Measurements from ENCODE around the gene HVCN1.
"Not testable (repeated sequence)": the region's sequence is repeated elsewhere in the genome, so short reads cannot be mapped to it uniquely, and the experiment has no call there.

HVCN1 gene, protein sequence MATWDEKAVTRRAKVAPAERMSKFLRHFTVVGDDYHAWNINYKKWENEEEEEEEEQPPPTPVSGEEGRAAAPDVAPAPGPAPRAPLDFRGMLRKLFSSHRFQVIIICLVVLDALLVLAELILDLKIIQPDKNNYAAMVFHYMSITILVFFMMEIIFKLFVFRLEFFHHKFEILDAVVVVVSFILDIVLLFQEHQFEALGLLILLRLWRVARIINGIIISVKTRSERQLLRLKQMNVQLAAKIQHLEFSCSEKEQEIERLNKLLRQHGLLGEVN

DNA sequence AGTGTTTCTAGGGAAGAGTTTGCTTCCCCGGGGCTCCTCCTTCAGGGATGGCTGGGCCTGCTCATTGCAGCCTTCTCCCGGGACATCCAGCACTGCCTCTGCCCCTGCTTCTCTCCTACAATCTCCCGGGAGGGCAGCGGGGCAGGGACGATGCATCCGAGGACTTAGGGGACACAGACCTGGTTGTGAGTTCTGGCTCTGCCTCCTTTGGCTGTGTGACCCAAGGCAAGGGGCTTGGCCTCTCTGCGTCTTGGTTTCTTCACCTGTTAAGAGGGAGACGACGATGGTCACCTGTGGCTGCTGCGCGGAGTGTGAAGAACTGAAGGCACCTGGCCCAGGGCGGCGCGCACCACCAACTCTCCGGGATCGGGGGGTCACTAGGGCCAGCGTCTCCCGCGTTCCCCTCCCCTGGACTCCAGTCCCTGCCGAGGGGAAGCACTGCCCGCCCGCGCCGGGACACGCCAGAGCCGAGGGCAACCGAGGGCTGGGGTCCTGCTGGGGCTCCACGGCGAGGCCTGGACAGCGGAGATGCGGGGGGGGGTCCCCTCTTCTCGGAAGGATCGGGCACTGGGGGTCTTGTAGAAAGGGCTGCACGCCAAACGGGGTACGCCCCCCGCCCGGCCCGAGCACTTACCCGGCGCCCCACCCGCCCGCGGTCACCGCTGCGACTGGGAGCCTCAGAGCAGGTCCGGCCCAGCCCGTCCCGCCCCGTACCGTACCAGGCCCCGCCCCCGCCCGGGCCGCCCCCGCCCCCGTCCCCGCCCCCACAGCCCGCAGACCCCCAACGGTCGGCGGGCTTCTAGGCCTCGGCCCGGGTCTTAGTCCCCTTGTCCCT is at the start of gene HVCN1:
HVCN1 (minus strand) TSS at position 670 of the 835 bp plus-strand sequence. CDS start 5,870 bp downstream, outside the sequence.
- Mint-ChIP-seq H3K27ac (peak within 1 kb of the TSS; percentile 96), H3K4me3 (peak within 1 kb of the TSS; percentile 89), H3K9me3 (no peaks in the 10 kb centered on the region), H3K36me3 (ENCODE audit: low read depth) (peaks cover 26% of the 10 kb centered on the region), H3K4me1 (ENCODE audit: low read depth) (peaks cover 75% of the 10 kb centered on the region), H3K27me3 (no peaks in the 10 kb centered on the region)

DNA sequence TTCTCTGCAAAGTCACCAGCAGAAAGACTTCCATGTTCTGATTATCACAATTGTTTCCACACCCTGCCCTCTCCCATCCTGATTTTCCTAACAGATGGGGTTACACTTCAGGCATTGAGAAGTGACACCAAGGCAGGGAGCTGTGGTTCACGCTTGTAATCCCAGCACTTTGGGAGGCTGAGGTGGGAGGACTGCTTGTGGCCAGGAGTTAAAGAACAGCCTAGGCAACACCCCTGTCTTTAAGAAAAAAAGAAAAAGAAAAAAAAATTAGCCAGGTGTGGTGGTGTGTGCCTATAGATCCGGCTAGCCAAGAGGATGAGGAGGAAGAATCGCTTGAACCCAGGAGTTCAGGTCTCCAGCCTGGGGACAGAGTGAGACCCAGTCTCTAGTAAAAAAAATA is 48.6 kb upstream of the HVCN1 start:
- no peaks in the 10 kb centered on the region for H3K9me3 Mint-ChIP-seq
- peaks cover 76% of the 10 kb centered on the region for H3K4me1 Mint-ChIP-seq (ENCODE audit: low read depth)
- H3K27me3 Mint-ChIP-seq = no peaks in the 10 kb centered on the region
- H3K4me3 Mint-ChIP-seq = peak overlapping the region; percentile 41
- peaks cover 70% of the 10 kb centered on the region for H3K36me3 Mint-ChIP-seq (ENCODE audit: low read depth)
- H3K27ac Mint-ChIP-seq = peak overlapping the region; percentile 41

DNA sequence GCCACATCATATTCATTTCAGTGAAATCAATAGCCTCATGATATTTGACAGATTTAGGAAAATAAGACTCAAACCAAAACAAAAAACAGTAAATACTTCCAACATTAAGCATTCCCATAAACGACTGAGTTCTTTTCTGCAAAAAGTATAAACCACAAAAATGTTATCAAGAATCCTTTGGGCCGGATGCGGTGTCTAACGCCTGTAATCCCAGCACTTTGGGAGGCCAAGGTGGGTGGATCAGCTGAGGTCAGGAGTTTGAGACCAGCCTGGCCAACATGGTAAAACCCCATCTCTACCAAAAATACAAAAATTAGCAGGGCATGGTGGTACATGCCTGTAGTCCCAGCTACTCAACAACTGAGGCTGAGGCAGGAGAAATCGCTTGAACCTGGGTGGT is 48.1 kb upstream of the HVCN1 start:
- H3K9me3 Mint-ChIP-seq, H3K27me3 Mint-ChIP-seq, H3K4me3 Mint-ChIP-seq: not testable (repeated sequence)
- H3K4me1 Mint-ChIP-seq (ENCODE audit: low read depth) = peaks cover 81% of the 10 kb centered on the region
- peak overlapping the region; percentile 36 for H3K27ac Mint-ChIP-seq
- peaks cover 75% of the 10 kb centered on the region for H3K36me3 Mint-ChIP-seq (ENCODE audit: low read depth)

DNA sequence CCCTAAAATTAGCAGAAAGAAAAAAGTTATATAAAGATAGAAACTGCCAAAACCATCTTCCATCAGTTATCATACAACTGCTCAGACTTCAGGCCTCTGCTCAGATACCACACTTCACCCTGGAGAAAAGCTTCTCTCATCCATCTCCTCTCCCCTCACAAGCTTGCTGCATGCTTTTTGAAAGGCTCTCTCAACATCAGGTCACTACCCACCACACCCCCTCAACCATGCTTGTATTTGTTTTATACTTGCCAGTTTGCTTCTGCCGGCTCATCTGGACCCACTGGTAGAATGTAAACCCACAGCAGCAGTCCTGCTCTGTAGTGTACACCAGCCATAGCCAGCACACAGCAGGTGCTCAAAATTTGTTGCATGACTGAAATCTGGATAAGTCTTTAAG is 45.0 kb upstream of the HVCN1 start:
- Mint-ChIP-seq H3K4me3 (no peak overlapping the region), H3K27me3 (no peaks in the 10 kb centered on the region), H3K36me3 (ENCODE audit: low read depth) (peaks cover 78% of the 10 kb centered on the region), H3K9me3 (no peaks in the 10 kb centered on the region), H3K27ac (peak overlapping the region; percentile 39), H3K4me1 (ENCODE audit: low read depth) (peaks cover 77% of the 10 kb centered on the region)

DNA sequence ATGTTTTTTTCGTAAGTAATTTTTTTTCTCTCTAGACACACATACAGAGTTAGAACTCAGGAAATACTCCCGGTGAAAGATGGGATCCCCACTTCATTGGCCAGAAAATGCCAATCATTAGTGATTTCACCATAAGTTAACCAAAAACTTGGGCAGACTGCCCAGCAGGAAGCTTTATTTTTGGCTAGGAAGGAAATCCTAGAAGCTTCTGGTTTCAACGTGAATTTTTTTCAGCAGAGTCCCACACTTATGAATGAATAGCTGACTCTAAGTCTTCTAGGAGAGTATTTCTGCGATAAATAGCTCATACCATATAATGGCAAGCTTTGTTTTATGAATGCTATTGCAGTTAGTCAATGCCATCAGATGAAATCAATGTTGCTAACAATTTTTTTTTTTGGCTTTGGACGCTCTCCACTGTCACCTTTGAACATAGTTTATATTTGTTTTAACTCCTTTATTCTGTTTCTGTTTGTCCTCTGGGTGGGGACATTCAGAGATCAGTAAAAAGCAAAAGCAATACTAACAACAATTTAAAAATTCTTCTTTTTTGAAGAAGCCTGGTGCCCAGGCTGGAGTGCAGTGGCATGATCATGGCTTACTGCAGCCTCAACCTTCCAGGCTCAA is 44.3 kb upstream of the HVCN1 start:
- H3K4me1 Mint-ChIP-seq (ENCODE audit: low read depth) = peaks cover 76% of the 10 kb centered on the region
- H3K36me3 Mint-ChIP-seq (ENCODE audit: low read depth) = peaks cover 78% of the 10 kb centered on the region
- H3K4me3 Mint-ChIP-seq = no peak overlapping the region
- H3K9me3 Mint-ChIP-seq = no peaks in the 10 kb centered on the region
- H3K27ac Mint-ChIP-seq = no peak overlapping the region
- no peaks in the 10 kb centered on the region for H3K27me3 Mint-ChIP-seq

DNA sequence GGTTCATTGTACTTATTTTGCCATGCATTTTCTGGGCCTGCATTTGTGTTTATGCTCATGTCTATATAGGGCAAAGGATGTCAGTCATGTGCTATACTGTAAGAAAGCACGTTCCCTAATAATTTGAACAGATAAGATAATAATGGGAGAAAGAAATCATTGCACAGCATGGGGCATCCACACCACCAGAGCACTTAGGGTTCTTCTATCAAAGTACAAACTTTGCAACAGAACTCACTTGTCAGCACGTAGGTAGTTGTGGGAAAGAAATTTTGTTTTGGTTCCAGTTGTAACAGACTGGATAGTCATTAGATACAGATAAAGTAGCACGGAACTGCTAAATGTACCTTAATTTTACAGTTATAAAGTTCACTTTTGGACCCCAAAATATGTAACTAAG is 43.7 kb upstream of the HVCN1 start:
- Mint-ChIP-seq H3K36me3 (ENCODE audit: low read depth) (peaks cover 82% of the 10 kb centered on the region), H3K9me3 (no peaks in the 10 kb centered on the region), H3K4me1 (ENCODE audit: low read depth) (peaks cover 75% of the 10 kb centered on the region), H3K27me3 (no peaks in the 10 kb centered on the region), H3K27ac (peak overlapping the region; percentile 59), H3K4me3 (no peak overlapping the region)

DNA sequence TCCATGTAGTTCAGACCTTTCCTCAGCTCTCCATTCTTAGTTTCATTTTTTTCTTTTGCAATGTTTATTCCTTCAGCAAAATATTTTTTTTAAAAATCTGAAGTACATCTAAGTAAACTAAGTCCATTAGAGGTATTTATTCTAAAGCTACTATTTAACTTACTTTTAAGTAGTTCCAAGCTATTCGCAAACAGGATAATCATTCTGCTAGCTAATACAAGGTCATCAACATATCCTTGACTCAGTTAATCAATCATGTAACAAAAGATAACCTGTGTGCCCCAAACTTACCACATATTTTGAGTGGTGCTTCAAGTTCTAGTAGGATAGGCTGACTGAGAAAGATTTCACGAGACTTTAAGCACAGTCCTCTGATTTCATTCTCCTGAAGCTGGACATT is 42.6 kb upstream of the HVCN1 start:
- H3K27ac Mint-ChIP-seq = no peak overlapping the region
- no peaks in the 10 kb centered on the region for H3K27me3 Mint-ChIP-seq
- H3K36me3 Mint-ChIP-seq (ENCODE audit: low read depth) = peaks cover 88% of the 10 kb centered on the region
- no peaks in the 10 kb centered on the region for H3K9me3 Mint-ChIP-seq
- H3K4me3 Mint-ChIP-seq = no peak overlapping the region
- peaks cover 77% of the 10 kb centered on the region for H3K4me1 Mint-ChIP-seq (ENCODE audit: low read depth)

DNA sequence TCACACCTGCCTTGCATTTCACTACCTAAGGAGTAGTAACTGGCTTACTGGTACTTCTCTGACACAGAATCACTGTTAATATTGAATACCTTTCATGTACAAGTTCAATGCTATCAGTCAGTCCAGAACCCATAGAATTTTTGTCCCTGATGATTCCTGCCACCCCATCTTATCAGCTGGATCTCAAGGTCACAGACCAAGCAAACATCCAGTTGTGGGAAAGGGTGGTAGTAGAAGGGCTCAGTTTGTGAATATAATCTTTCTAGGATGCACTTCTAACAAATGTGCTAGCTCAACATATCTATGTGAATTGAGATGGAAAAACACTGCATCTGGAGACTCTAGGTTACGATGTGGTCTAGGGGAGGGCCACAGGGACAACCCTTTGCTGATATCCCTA is 39.7 kb upstream of the HVCN1 start:
- H3K9me3 Mint-ChIP-seq = no peaks in the 10 kb centered on the region
- H3K36me3 Mint-ChIP-seq (ENCODE audit: low read depth) = peaks cover 86% of the 10 kb centered on the region
- H3K4me1 Mint-ChIP-seq (ENCODE audit: low read depth) = peaks cover 59% of the 10 kb centered on the region
- H3K27me3 Mint-ChIP-seq = no peaks in the 10 kb centered on the region
- H3K4me3 Mint-ChIP-seq = no peak overlapping the region
- peak overlapping the region; percentile 32 for H3K27ac Mint-ChIP-seq

DNA sequence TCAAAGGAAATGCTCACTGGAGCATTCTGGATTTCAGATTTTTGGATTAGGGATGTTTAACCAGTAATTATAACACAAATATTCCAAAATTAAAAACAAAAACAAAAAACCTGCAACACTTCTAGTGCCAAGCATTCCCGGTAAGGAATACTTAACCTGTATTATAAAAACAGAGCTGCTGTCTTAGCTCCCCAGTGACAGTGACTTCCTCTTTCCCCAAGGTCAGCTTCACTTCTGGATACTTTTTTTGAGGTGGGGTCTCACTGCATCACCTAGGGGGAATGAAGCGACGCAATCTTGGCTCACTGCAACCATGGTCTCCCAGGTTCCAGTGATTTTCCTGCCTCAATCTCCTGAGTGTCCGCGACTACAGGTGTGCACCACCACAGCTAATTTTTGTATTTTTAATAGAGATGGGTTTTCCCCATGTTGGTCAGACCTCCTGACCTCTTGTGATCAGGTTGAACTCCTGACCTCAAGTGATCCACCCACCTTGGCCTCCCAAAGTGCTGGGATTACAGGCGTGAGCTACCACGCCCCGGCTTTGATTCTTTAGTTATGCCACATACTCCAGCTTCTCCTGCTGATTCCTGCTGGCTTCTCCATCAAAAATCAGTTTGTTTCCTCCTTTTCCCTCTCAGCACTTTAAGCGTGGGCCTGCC is 37.9 kb upstream of the HVCN1 start:
- no peaks in the 10 kb centered on the region for H3K27me3 Mint-ChIP-seq
- no peaks in the 10 kb centered on the region for H3K9me3 Mint-ChIP-seq
- H3K36me3 Mint-ChIP-seq (ENCODE audit: low read depth) = peaks cover 84% of the 10 kb centered on the region
- peak overlapping the region; percentile 79 for H3K27ac Mint-ChIP-seq
- H3K4me1 Mint-ChIP-seq (ENCODE audit: low read depth) = peaks cover 41% of the 10 kb centered on the region
- no peak overlapping the region for H3K4me3 Mint-ChIP-seq

DNA sequence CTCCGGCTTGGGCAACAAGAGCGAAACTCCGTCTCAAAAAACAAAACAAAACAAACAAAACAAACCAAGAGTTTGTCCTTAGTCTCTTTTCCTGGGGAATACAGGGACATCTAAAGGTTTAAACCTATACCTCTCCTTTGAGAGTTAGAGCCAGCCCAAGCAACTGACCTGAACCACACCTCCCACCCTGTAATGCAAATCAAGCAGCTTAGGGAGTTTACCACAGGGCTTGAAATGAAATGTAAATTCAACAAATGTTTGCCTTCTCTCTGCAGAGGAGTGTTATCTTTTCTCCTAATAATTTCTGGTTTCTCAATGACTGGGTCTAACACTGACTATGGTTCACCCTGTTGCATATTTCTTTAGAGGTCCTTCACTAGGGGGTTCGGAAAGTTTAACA is 37.1 kb upstream of the HVCN1 start:
- no peaks in the 10 kb centered on the region for H3K27me3 Mint-ChIP-seq
- H3K36me3 Mint-ChIP-seq (ENCODE audit: low read depth) = peaks cover 84% of the 10 kb centered on the region
- H3K4me1 Mint-ChIP-seq (ENCODE audit: low read depth) = peaks cover 33% of the 10 kb centered on the region
- no peak overlapping the region for H3K4me3 Mint-ChIP-seq
- no peaks in the 10 kb centered on the region for H3K9me3 Mint-ChIP-seq
- H3K27ac Mint-ChIP-seq = peak overlapping the region; percentile 4

DNA sequence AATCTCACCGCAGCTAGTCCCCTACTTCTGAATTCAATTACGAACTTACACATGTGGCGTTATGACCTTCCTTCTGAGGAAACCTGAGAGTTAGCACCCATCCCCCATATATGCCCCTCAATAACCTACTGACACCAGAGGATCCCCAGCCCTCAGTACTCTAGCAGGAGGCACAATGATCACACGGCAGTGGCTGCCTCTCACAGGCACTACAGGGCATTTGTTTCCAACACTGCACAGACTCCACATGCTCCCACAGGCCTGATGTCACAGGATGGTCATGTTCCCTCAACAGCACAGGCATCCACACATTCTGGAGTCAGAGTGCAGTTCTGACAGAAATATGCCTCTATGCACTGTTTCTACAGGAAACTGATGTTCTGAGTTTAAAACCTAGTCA is 36.4 kb upstream of the HVCN1 start:
- H3K4me1 Mint-ChIP-seq (ENCODE audit: low read depth) = peaks cover 27% of the 10 kb centered on the region
- no peaks in the 10 kb centered on the region for H3K9me3 Mint-ChIP-seq
- no peaks in the 10 kb centered on the region for H3K27me3 Mint-ChIP-seq
- no peak overlapping the region for H3K4me3 Mint-ChIP-seq
- no peak overlapping the region for H3K27ac Mint-ChIP-seq
- peaks cover 84% of the 10 kb centered on the region for H3K36me3 Mint-ChIP-seq (ENCODE audit: low read depth)

DNA sequence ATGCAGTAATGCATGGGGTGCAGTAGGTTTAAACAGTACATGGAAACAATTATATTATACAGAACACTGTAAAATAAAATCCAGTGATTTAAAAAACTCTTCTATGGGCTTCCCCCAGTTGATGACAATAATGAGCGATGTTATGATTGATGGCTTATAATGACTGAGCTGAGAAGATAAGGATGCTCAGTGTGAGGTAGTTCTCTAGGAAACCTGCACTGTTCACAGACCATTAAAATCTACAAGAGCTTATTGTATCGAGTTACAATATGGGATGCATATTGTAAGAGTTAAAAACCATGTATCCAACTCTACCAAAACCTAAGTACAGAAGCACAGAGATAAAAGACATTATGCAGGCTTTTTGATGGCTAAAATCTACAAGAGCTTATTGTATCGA is 34.0 kb upstream of the HVCN1 start:
- H3K4me3 Mint-ChIP-seq, H3K27ac Mint-ChIP-seq, H3K9me3 Mint-ChIP-seq, H3K27me3 Mint-ChIP-seq: not testable (repeated sequence)
- H3K4me1 Mint-ChIP-seq (ENCODE audit: low read depth) = peaks cover 29% of the 10 kb centered on the region
- H3K36me3 Mint-ChIP-seq (ENCODE audit: low read depth) = peaks cover 89% of the 10 kb centered on the region

DNA sequence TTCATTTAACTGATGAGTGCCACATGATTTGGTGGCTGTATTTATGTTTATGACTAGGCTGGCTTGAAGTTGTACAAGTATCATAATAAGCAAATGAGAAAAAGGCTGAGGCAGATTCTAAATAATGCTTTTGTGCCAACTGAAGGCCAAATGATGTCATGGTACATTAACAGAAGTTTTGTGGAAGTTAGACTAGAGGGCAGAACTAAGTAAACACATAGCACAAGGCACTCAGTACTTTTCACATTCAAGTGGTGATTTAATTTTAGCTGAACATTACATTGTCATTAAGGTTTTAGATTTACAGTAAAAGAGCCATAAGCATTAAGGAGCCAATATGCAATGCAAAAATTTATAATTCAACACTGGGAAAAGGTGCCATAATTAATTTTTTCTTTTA is 32.7 kb upstream of the HVCN1 start:
- H3K4me1 Mint-ChIP-seq (ENCODE audit: low read depth) = peaks cover 30% of the 10 kb centered on the region
- H3K9me3 Mint-ChIP-seq = no peaks in the 10 kb centered on the region
- no peak overlapping the region for H3K4me3 Mint-ChIP-seq
- no peaks in the 10 kb centered on the region for H3K27me3 Mint-ChIP-seq
- H3K27ac Mint-ChIP-seq = no peak overlapping the region
- H3K36me3 Mint-ChIP-seq (ENCODE audit: low read depth) = peaks cover 82% of the 10 kb centered on the region

DNA sequence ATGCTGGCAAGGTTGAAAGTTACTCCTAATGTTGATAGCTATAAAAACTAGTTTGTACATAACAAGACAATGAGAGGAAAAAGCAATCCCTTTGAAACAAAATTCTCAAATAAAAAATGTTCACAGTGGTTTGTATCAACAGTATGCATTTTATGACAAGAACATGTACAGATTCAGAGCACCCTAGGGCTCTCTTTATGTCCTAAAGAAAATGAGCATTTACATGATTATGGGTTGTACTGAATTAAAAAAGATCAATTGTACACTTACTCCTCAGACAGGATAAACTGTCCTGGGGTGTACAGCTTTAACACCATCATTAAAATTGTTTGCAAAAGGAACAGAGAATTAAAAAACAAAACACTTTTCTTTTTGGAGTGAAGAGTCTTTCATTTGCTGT is 31.6 kb upstream of the HVCN1 start:
- H3K27ac Mint-ChIP-seq = no peak overlapping the region
- H3K27me3 Mint-ChIP-seq = no peaks in the 10 kb centered on the region
- no peak overlapping the region for H3K4me3 Mint-ChIP-seq
- peaks cover 75% of the 10 kb centered on the region for H3K36me3 Mint-ChIP-seq (ENCODE audit: low read depth)
- H3K9me3 Mint-ChIP-seq = no peaks in the 10 kb centered on the region
- H3K4me1 Mint-ChIP-seq (ENCODE audit: low read depth) = peaks cover 23% of the 10 kb centered on the region

All from stimulated activated naive CD8-positive, alpha-beta T cell treated with anti-CD3 and anti-CD28 coated beads, Interleukin-15, Interleukin-2, amounts not matched to agents 100 ng/mL and 50 ng/mL, for 24 hours (primary cell).